ENCODE measurements around the gene DHFR.

DNA sequence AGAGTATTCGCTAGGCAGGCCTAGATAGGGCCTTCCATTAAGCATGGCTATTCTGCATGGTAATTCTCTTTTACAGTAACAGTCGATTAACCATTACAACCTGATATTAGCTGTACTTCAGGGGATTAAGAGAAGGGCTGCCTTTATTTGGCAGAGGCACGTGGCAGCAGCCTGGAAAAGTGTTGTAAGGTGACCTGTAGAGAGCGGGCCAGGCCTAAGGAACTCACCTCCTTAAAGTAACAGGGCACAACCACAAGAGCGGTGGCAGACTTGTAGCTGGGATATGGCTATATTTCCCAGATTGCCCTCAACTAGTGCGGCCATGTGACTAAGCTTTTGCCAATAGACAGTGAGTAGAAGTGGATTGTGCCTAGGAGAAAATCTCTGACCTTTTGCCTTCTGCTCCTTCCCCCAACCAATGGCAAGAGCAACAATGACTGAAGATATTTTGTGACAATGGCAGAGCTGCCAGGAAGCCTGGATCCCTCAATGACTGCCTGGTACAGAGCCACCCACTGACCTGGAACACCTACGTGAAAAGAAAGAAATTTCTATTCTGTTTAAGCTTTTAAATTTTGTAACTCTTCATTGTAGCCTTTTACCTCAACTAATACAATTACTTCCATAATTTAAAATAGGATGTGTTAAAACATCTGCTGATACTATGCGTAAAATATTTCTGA, 65.8 kb downstream of the DHFR start:
- TF ChIP-seq POLR2A (IDR thresholded peaks at IDR 0.05; ENCODE audit: control extremely low read depth in 1 of 2, low read depth in 2 of 2, low read length in 2 of 2) = no peak
- TF ChIP-seq EZH2 (IDR thresholded peaks at IDR 0.05; ENCODE audit: low read depth, low read length, severe bottlenecking) = no peak
- TF ChIP-seq, protein P1, sequence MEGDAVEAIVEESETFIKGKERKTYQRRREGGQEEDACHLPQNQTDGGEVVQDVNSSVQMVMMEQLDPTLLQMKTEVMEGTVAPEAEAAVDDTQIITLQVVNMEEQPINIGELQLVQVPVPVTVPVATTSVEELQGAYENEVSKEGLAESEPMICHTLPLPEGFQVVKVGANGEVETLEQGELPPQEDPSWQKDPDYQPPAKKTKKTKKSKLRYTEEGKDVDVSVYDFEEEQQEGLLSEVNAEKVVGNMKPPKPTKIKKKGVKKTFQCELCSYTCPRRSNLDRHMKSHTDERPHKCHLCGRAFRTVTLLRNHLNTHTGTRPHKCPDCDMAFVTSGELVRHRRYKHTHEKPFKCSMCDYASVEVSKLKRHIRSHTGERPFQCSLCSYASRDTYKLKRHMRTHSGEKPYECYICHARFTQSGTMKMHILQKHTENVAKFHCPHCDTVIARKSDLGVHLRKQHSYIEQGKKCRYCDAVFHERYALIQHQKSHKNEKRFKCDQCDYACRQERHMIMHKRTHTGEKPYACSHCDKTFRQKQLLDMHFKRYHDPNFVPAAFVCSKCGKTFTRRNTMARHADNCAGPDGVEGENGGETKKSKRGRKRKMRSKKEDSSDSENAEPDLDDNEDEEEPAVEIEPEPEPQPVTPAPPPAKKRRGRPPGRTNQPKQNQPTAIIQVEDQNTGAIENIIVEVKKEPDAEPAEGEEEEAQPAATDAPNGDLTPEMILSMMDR (IDR thresholded peaks at IDR 0.05; ENCODE audit: control extremely low read depth in 1 of 3, insufficient read depth in 1 of 3, low read depth in 1 of 3, low read length in 3 of 3) = peak in 1 of 3 experiments; percentile 18; a peak in 2 of 4 replicates
- no peak for TF ChIP-seq EP300 (IDR thresholded peaks at IDR 0.05; ENCODE audit: borderline replicate concordance in 1 of 2, low read depth in 2 of 2, low read length in 2 of 2)
- TF ChIP-seq RAD21 (IDR thresholded peaks at IDR 0.05 in 1 of 2, conservative IDR thresholded peaks at IDR 0.05 in 1 of 2; ENCODE audit: low read depth in 2 of 2, low read length in 2 of 2) = peak; percentile 20 to 36; a peak in 2 of 4 replicates
